Measurements from ENCODE around the gene NPFFR2.

Gene NPFFR2

DNA sequence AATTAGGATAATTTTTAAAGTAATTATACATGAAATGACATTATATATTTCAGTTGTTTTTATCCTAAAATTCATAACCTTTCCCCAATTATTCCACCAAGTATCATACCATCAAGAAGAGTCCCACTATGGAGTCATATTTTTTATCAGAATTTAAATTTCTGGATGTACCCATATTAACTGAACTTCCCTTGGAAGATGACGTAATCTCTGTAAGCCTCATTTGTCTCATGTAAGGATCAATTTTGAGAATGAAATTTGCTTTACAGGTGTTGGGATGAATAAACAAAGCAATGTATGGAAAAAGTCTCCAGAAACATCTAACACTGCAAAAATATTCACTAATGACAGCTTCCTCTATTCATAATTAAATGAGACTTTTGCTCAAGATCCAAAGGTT, 147.5 kb downstream of the NPFFR2 start:
- Histone ChIP-seq H3K9ac (ENCODE audit: insufficient read length) (no peak overlapping the region), H3K4me3 (no peak overlapping the region), H3K9me3 (ENCODE audit: low read depth, low read length) (no peaks in the 10 kb centered on the region), H3K27ac (no peak overlapping the region), H3K36me3 (ENCODE audit: insufficient read depth, low read length) (no peaks in the 10 kb centered on the region)
- no peak for DNase-seq (ENCODE audit: low read depth, low spot score)
- no peak for TF ChIP-seq EZH2 (IDR thresholded peaks at IDR 0.05)
- no peak for TF ChIP-seq FOXP2 (optimal IDR thresholded peaks at IDR 0.05; ENCODE audit: control extremely low read depth, extremely low read length, insufficient read depth)
- TF ChIP-seq POLR2AphosphoS5 (IDR thresholded peaks at IDR 0.05; ENCODE audit: borderline replicate concordance, low read depth, low read length) = no peak

DNA sequence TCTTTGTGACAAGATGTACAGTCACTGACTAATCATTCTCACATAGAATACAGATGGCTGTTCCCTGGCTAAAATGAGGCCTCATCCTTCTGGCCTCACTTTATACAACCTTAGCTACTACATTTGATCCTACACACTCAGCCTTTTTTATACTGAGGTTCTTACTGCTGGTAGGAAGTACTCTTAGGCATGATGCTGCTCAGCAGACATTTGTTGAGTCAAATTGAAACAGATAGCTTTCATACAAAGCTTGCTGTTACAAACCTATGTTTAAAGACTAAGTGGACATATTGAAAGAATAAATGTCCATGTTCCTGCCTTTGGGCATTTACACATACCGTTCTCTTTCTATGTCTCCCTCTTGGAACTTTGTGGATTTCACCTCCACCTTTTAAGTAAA, 154.9 kb downstream of the NPFFR2 start:
- Histone ChIP-seq H3K9ac (ENCODE audit: insufficient read length) (no peak overlapping the region), H3K36me3 (ENCODE audit: insufficient read depth, low read length) (no peaks in the 10 kb centered on the region), H3K9me3 (ENCODE audit: low read depth, low read length) (no peaks in the 10 kb centered on the region), H3K4me3 (no peak overlapping the region), H3K27ac (no peak overlapping the region)
- no peak for TF ChIP-seq FOXP2 (optimal IDR thresholded peaks at IDR 0.05; ENCODE audit: control extremely low read depth, extremely low read length, insufficient read depth)
- TF ChIP-seq POLR2AphosphoS5 (IDR thresholded peaks at IDR 0.05; ENCODE audit: borderline replicate concordance, low read depth, low read length) = no peak
- no peak for TF ChIP-seq EZH2 (IDR thresholded peaks at IDR 0.05)
- DNase-seq (ENCODE audit: low read depth, low spot score) = no peak

GRCh38 chr4:72194046-72194445, 162.2 kb downstream of the NPFFR2 start:
- no peak for DNase-seq (ENCODE audit: low read depth, low spot score)
- TF ChIP-seq EZH2 (IDR thresholded peaks at IDR 0.05) (no peak), POLR2AphosphoS5 (IDR thresholded peaks at IDR 0.05; ENCODE audit: borderline replicate concordance, low read depth, low read length) (no peak), FOXP2 (optimal IDR thresholded peaks at IDR 0.05; ENCODE audit: control extremely low read depth, extremely low read length, insufficient read depth) (no peak)
- H3K9me3 ChIP-seq (ENCODE audit: low read depth, low read length) = no peaks in the 10 kb centered on the region
- H3K4me3 ChIP-seq = no peak overlapping the region
- no peak overlapping the region for H3K9ac ChIP-seq (ENCODE audit: insufficient read length)
- no peak overlapping the region for H3K27ac ChIP-seq
- no peaks in the 10 kb centered on the region for H3K36me3 ChIP-seq (ENCODE audit: insufficient read depth, low read length)

DNA sequence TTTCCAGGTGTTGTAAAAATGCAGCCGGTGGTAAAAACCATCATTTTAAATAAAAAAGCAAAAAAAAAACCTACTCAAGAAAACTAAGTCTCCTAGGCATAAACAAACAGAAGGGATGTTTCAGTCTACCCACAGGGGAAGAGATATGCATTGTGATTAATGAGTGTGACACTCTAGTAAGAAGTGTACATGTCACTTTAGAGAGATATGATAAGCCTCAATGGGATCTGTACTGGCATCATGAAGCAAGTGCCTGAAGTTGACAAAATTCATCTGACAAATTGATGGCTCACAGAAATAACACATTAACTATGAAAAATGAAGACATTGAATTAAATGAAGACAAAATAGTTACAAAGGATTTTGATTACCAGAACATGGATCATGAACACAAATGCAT, 162.7 kb downstream of the NPFFR2 start:
- Histone ChIP-seq H3K4me3 (no peak overlapping the region), H3K27ac (no peak overlapping the region), H3K9me3 (ENCODE audit: low read depth, low read length) (no peaks in the 10 kb centered on the region), H3K36me3 (ENCODE audit: insufficient read depth, low read length) (no peaks in the 10 kb centered on the region), H3K9ac (ENCODE audit: insufficient read length) (no peak overlapping the region)
- no peak for DNase-seq (ENCODE audit: low read depth, low spot score)
- no peak for TF ChIP-seq EZH2 (IDR thresholded peaks at IDR 0.05)
- no peak for TF ChIP-seq POLR2AphosphoS5 (IDR thresholded peaks at IDR 0.05; ENCODE audit: borderline replicate concordance, low read depth, low read length)
- TF ChIP-seq FOXP2 (optimal IDR thresholded peaks at IDR 0.05; ENCODE audit: control extremely low read depth, extremely low read length, insufficient read depth) = no peak

All from SK-N-MC (cell line).